Stomach (tissue), 9 donors: Measurements from ENCODE around the gene IFT74. TPM values are rescaled to one million over a fixed set of nuclear protein-coding genes. Genes with fewer than 3 reads are reported as not detected.

Experiments used
- DNase-seq, 2 donors: peaks; one replicate each; pipeline versions ENCODE4 v3.0.0 to v3.0.0-alpha.2; 2013 to 2019
- H3K27ac ChIP-seq, 5 donors: fragments of 200-600 bp in 4 of 5; sonication (generic) in 4 of 5; one replicate each; pipeline ENCODE4 v1.5.1; 2013 to 2019; ENCODE audit warnings: mild to moderate bottlenecking in 1 of 5, moderate library complexity in 1 of 5
- H3K27me3 ChIP-seq, 3 donors: fragments of 200-600 bp; sonication (generic); one replicate each; pipeline ENCODE4 v1.5.1; 2017 to 2019; ENCODE audit warnings: mixed run types in 1 of 3
- H3K36me3 ChIP-seq, 4 donors: fragments of 200-600 bp; sonication (generic); 1 replicate in 3 of 4; 2 replicates in 1 of 4; pipeline ENCODE4 v1.5.1; 2016 to 2019
- H3K4me1 ChIP-seq, 4 donors: fragments of 200-600 bp; sonication (generic); one replicate each; pipeline ENCODE4 v1.5.1; 2016 to 2019
- H3K4me3 ChIP-seq, 4 donors: fragments of 200-600 bp; sonication (generic) in 3 of 4; one replicate each; pipeline ENCODE4 v1.5.1; 2016 to 2019; ENCODE audit warnings: mild to moderate bottlenecking in 1 of 4
- H3K9me3 ChIP-seq, 4 donors: fragments of 200-600 bp; sonication (generic); one replicate each; pipeline ENCODE4 v1.5.1; 2016 to 2019
- EP300 ChIP-seq: sonication (generic); formaldehyde crosslinking; IDR thresholded peaks from one replicate; pipeline ENCODE4 v1.6.1; 2017; ENCODE audit warnings: antibody characterized with exemption
- POLR2A ChIP-seq, 4 donors: fragments of 450-650 bp; IDR thresholded peaks; one replicate each; pipeline ENCODE4 v1.6.1; 2016; ENCODE audit warnings: antibody characterized with exemption in 4 of 4, control low read depth in 2 of 4, mild to moderate bottlenecking in 1 of 4, moderate library complexity in 1 of 4
- POLR2AphosphoS5 ChIP-seq, 3 donors: sonication (generic); formaldehyde crosslinking; IDR thresholded peaks; one replicate each; pipeline ENCODE4 v1.6.1; 2016; ENCODE audit warnings: antibody characterized with exemption in 3 of 3
- WGBS, 5 donors: extraction: QIAGEN DNeasy Blood & Tissue Kit in 3 of 5; methylation state at CpG; one replicate each; pipeline versions ENCODE4 v1.1.5 to v1.1.7; 2013 to 2018; 5-methylcytosine and 5-hydroxymethylcytosine counted together
- intact Hi-C: fragments of 100-400 bp; cut with DNase I; formaldehyde crosslinking; loops from one replicate; pipeline ENCODE4 v1.15.1; 2023; ENCODE audit warnings: low total_unique reads
- polyA plus RNA-seq, 3 donors: library from polyadenylated mRNA; stranded (reverse); fragments of 200-250 nt; gene quantifications; one replicate each; pipeline ENCODE4 v1.2.3, GENCODE V29; 2013
- total RNA-seq, 5 donors: library from RNA; depleted of rRNA; stranded (reverse); fragments of >200 nt; gene quantifications; one replicate each; pipeline versions ENCODE4 v1.1.0 to v1.2.3, GENCODE V29; 2014 to 2016
- TF ChIP-seq, protein P1 (sequence below), 7 experiments: fragments of 450-650 bp in 4 of 7; fragments of 200-600 bp in 3 of 7; sonication (generic) in 3 of 7; IDR thresholded peaks; one replicate each; pipeline ENCODE4 v1.5.1; 2016 to 2019; ENCODE audit warnings: antibody characterized with exemption in 7 of 7, control low read depth in 2 of 7, mild to moderate bottlenecking in 1 of 7
- donor health status: healthy with polysubstance abuse.
- donor health status: Bipolar disorder and iron deficiency.
- donor health status: healthy.

IFT74 gene
- total and polyA plus RNA-seq, 8 donors, result 2.0 to 68.3 (median 8.9) TPM

DNA sequence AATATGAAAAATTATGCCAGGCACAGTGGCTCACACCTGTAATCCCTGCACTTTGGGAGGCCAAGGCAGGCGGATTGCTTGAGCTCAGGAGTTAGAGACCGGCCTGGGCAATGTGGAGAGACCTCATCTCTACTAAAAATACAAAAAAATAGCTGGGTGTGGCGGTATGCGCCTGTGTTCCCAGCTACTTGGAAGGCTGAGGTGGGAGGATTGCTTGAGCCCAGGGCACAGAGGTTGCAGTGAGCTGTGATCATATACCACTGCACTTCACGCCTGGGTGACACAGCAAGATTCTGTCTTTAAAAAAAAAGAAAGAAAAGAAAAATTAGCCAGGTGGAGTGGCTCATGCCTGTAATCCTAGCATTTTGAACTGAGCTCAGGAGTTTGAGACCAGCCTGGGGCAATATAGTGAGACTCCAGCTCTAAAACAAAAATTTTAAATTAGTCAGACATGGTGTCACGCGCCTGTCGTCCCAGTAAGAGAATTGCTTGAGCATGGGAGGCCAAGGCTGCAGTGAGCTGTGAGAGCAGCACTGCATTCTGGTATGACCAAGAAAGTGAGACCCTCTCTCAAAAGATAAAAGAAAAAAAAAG lies 27.2 kb upstream of the IFT74 start:
- no peak overlapping the region for H3K27ac ChIP-seq

DNA sequence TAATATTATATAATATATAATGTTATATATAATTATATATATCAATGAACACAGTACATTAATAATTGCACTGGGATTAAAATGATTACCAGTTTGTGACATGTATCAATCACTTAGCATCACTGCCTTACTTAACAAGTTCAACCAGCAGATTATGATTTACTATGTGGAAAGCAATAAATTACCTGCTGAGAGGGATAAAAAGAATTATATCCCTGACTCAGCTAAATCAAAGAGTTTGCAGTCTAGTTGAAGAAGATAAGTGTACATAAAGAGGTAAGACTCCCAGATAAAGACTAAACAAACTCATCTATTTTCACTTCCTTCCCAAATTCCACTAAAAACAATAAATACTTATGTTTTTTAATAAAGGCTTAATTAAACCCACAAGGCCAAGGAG lies 20.4 kb upstream of the IFT74 start:
- no peak for DNase-seq
- peaks cover 4 to 34% (median 13%) of the 10 kb centered on the region in 4 donors for H3K4me1 ChIP-seq
- H3K4me3 ChIP-seq, result no peak overlapping the region
- H3K27me3 ChIP-seq, result no peaks in the 10 kb centered on the region
- no peak overlapping the region for H3K27ac ChIP-seq
- H3K36me3 ChIP-seq, result peaks cover 3 to 26% (median 16%) of the 10 kb centered on the region in 4 donors
- TF ChIP-seq, protein P1, sequence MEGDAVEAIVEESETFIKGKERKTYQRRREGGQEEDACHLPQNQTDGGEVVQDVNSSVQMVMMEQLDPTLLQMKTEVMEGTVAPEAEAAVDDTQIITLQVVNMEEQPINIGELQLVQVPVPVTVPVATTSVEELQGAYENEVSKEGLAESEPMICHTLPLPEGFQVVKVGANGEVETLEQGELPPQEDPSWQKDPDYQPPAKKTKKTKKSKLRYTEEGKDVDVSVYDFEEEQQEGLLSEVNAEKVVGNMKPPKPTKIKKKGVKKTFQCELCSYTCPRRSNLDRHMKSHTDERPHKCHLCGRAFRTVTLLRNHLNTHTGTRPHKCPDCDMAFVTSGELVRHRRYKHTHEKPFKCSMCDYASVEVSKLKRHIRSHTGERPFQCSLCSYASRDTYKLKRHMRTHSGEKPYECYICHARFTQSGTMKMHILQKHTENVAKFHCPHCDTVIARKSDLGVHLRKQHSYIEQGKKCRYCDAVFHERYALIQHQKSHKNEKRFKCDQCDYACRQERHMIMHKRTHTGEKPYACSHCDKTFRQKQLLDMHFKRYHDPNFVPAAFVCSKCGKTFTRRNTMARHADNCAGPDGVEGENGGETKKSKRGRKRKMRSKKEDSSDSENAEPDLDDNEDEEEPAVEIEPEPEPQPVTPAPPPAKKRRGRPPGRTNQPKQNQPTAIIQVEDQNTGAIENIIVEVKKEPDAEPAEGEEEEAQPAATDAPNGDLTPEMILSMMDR (IDR thresholded peaks at IDR 0.05), result no peak
- TF ChIP-seq POLR2A (IDR thresholded peaks at IDR 0.05) (no peak), EP300 (no peak), POLR2AphosphoS5 (IDR thresholded peaks at IDR 0.05) (no peak)
- intact Hi-C loops, result no loop called here
- peaks cover 0 to 8% (median 4%) of the 10 kb centered on the region in 4 donors for H3K9me3 ChIP-seq

More for the DNA sequence above, 27.2 kb upstream of the IFT74 start:
- H3K27me3 ChIP-seq, result no peaks in the 10 kb centered on the region
- peaks cover 22 to 79% (median 77%) of the 10 kb centered on the region in 4 donors for H3K36me3 ChIP-seq
- TF ChIP-seq, protein P1 (IDR thresholded peaks at IDR 0.05), result no peak
- TF ChIP-seq EP300, result no peak
- TF ChIP-seq POLR2A (IDR thresholded peaks at IDR 0.05), result no peak
- no peak for TF ChIP-seq POLR2AphosphoS5 (IDR thresholded peaks at IDR 0.05)
- intact Hi-C loops, result no loop called here
- H3K4me1 ChIP-seq, result no peaks in the 10 kb centered on the region
- DNase-seq, result no peak
- no peaks in the 10 kb centered on the region for H3K9me3 ChIP-seq
- H3K4me3 ChIP-seq, result no peak overlapping the region
- 93 to 98% (median 95%) methylated on average over 8 of the region's 8 CpGs for WGBS, 5 donors

DNA sequence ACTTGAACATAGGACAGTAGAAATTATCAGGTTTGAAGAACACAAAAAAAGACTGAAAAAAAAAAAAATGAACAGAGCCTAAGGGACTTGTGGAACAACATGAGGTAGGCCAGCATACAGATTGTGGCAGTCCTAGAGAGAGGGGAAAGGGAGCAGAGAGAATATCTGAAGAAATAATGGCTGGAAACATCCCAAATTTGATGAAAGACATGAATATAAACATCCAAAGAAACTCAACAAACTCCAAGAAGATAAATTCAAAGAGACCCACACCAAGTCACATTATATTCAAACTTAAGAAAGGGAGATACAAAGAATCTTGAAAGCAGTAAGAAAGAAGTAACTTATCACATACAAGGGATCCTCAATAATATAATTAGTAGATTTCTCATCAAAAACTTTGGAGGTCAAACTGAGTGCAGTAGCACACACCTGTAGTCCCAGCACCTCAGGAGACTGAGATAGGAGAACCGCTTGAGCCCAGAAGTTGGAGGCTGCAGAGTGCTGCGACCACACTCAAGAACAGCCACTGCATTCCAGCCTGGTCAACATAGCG lies 18.3 kb upstream of the IFT74 start:
- H3K4me1 ChIP-seq, result peaks cover 4 to 38% (median 17%) of the 10 kb centered on the region in 4 donors
- H3K27ac ChIP-seq, result no peak overlapping the region
- TF ChIP-seq, protein P1 (IDR thresholded peaks at IDR 0.05), result no peak
- TF ChIP-seq POLR2AphosphoS5 (IDR thresholded peaks at IDR 0.05) (no peak), POLR2A (IDR thresholded peaks at IDR 0.05) (no peak), EP300 (no peak)
- DNase-seq, result no peak
- peaks cover 0 to 8% (median 4%) of the 10 kb centered on the region in 4 donors for H3K9me3 ChIP-seq
- H3K27me3 ChIP-seq, result no peaks in the 10 kb centered on the region
- WGBS, 5 donors, result 97 to 99% (median 98%) methylated on average over 3 of the region's 3 CpGs
- H3K36me3 ChIP-seq, result peaks cover 0 to 14% (median 6%) of the 10 kb centered on the region in 4 donors
- intact Hi-C loops, result no loop called here
- H3K4me3 ChIP-seq, result no peak overlapping the region

DNA sequence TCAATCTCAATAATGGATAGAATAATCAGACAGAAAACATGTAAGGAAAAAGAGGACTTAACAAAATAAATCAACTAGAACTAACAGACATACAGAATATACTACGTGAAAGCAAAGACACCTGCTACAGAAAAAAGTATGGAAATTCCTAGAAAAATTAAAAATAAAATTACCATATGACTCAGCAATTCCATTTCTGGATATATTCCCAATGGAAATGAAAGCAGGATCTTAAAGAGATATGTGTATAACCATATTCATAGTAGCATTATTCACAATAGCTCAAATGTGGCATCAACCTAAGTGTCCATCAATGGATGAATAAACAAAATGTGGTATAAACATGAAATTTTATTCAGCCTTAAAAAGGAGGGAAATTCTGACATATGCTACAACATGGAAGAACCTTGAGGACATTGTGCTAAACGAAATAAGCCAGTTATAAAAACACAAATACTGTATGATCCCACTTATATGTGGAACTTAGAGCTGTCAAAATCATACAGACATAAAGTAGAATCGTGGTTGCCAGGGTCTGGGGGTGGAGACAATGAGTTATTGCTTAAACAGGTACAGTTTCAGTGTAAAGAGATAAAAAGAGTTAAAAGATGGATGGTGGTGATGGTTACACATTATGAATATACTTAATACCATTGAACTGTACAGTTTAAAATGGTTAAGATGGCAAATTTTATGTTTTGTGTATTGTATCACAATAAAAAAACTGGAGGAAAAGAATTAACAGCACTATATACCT lies 16.1 kb upstream of the IFT74 start:
- Histone ChIP-seq H3K4me1 (peaks cover 13 to 55% (median 33%) of the 10 kb centered on the region in 4 donors), H3K27me3 (no peaks in the 10 kb centered on the region), H3K9me3 (peaks cover 0 to 8% (median 4%) of the 10 kb centered on the region in 4 donors), H3K36me3 (peaks cover 0 to 8% (median 0%) of the 10 kb centered on the region in 4 donors), H3K27ac (no peak overlapping the region), H3K4me3 (no peak overlapping the region)
- WGBS, 5 donors, result 81 to 88% (median 87%) methylated on average over 3 of the region's 3 CpGs
- TF ChIP-seq, protein P1 (IDR thresholded peaks at IDR 0.05), result no peak
- TF ChIP-seq POLR2AphosphoS5 (IDR thresholded peaks at IDR 0.05) (no peak), EP300 (no peak), POLR2A (IDR thresholded peaks at IDR 0.05) (no peak)
- DNase-seq, result no peak
- intact Hi-C loops, result no loop called here
